ES-I3 (cell line): ENCODE measurements around the gene FRY.

Experiments
- H3K36me3 ChIP-seq: 2 replicates; pipeline ENCODE4 v1.6.1; 2013; ENCODE audit warnings: mild to moderate bottlenecking, low read length, control low read depth, moderate library complexity; ENCODE audit not compliant: insufficient read depth
- H3K4me1 ChIP-seq: 2 replicates; pipeline ENCODE4 v1.6.1; 2013; ENCODE audit warnings: mild to moderate bottlenecking, control low read depth, low read length; ENCODE audit not compliant: insufficient read depth
- H3K9ac ChIP-seq: 2 replicates; pipeline ENCODE4 v1.6.1; 2013; ENCODE audit warnings: low read depth, mild to moderate bottlenecking, low read length, moderate library complexity
- H3K9me3 ChIP-seq: 2 replicates; pipeline ENCODE4 v1.6.1; 2013; ENCODE audit warnings: mild to moderate bottlenecking, low read length, moderate library complexity; ENCODE audit not compliant: control insufficient read depth, insufficient read depth

Gene FRY

GRCh38 chr13:32179708-32180107, 148.1 kb downstream of the FRY start:
- Histone ChIP-seq H3K9me3 (no peaks in the 10 kb centered on the region), H3K4me1 (no peaks in the 10 kb centered on the region), H3K36me3 (no peaks in the 10 kb centered on the region), H3K9ac (no peak overlapping the region)

GRCh38 chr13:32187651-32188050, 156.1 kb downstream of the FRY start:
- Histone ChIP-seq H3K4me1 (peaks cover 5% of the 10 kb centered on the region; the same call in 1 of the 2 replicates), H3K36me3 (no peaks in the 10 kb centered on the region), H3K9me3 (no peaks in the 10 kb centered on the region), H3K9ac (no peak overlapping the region)

- H3K36me3 ChIP-seq = no peaks in the 10 kb centered on the region
- H3K9me3 ChIP-seq = no peaks in the 10 kb centered on the region
- peaks cover 5% of the 10 kb centered on the region; the same call in 1 of the 2 replicates for H3K4me1 ChIP-seq
- no peak overlapping the region for H3K9ac ChIP-seq
These were observed 160.0 kb downstream of the FRY start for GRCh38 chr13:32191452-32191998.

GRCh38 chr13:32195713-32196112, 164.1 kb downstream of the FRY start:
- Histone ChIP-seq H3K4me1 (peaks cover 5% of the 10 kb centered on the region; the same call in 1 of the 2 replicates), H3K36me3 (no peaks in the 10 kb centered on the region), H3K9ac (no peak overlapping the region), H3K9me3 (no peaks in the 10 kb centered on the region)

- Histone ChIP-seq H3K9ac (no peak overlapping the region), H3K4me1 (no peaks in the 10 kb centered on the region), H3K36me3 (no peaks in the 10 kb centered on the region), H3K9me3 (no peaks in the 10 kb centered on the region)
These were observed 167.6 kb downstream of the FRY start for GRCh38 chr13:32199168-32199567.

DNA sequence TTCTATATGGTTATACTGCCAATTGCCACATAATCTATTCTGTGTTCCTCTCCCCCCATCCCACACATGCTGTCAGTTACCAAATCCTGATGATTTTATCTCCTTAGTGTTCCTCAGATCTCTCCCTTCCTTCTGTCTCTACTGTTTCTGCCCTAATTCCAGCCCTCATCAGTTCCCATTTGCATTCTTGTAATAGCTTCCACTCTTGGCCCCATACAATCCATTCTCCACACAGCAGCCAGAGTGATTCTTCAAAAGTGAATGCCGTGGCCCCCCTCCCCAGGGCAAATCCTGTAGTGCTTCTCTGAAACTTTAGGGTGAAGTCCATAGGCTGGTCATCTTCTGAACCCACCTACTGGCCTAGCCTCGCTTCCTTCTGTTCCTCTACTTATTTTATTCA, 169.2 kb downstream of the FRY start:
- Histone ChIP-seq H3K36me3 (no peaks in the 10 kb centered on the region), H3K9ac (no peak overlapping the region), H3K9me3 (no peaks in the 10 kb centered on the region), H3K4me1 (no peaks in the 10 kb centered on the region)

DNA sequence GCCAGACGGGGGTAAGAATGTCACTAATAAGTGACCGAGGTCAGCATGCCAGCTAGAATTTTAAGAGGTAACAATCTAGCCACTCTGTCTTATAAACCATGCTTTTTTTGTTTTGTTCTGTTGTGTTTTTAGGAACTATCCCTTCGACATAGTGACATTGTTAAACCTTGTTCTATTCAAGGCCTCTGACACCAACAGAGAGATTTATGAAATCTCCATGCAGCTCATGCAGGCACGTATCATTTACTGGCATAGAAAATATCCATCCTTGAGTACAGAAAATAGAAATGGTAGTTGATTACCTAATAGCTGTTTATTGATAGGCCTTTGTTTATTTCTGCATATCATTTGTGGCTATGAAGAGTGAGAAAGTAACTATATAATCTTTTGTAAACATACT, 170.2 kb downstream of the FRY start:
- Histone ChIP-seq H3K9ac (no peak overlapping the region), H3K9me3 (no peaks in the 10 kb centered on the region), H3K36me3 (no peaks in the 10 kb centered on the region), H3K4me1 (no peaks in the 10 kb centered on the region)

- H3K9me3 ChIP-seq = no peaks in the 10 kb centered on the region
- H3K36me3 ChIP-seq = no peaks in the 10 kb centered on the region
- H3K4me1 ChIP-seq = no peaks in the 10 kb centered on the region
- H3K9ac ChIP-seq = no peak overlapping the region
These were observed 170.7 kb downstream of the FRY start for GRCh38 chr13:32202268-32202667.

- Histone ChIP-seq H3K9me3 (no peaks in the 10 kb centered on the region), H3K36me3 (no peaks in the 10 kb centered on the region), H3K4me1 (no peaks in the 10 kb centered on the region), H3K9ac (no peak overlapping the region)
These were observed 171.6 kb downstream of the FRY start for GRCh38 chr13:32203221-32203620.

DNA sequence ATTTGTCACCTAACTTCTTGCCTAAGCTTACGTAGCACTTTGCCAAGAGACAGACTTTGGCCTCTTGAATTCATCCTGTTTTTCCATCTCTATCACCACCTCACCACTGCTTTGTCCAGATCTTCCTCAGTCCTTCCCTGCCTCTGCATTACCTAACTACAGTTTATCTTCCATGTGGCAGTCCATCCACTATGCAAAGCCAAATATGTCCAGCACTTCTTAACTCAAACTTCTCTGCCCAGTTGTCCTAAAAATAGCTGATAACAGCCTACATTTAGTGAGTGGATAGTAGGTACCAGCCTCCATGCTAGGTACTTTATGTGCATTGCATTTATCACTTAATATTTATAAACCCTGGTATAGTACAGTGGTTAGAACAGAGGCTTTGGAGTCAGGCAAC, 172.2 kb downstream of the FRY start:
- no peak overlapping the region for H3K9ac ChIP-seq
- no peaks in the 10 kb centered on the region for H3K9me3 ChIP-seq
- H3K4me1 ChIP-seq = no peaks in the 10 kb centered on the region
- no peaks in the 10 kb centered on the region for H3K36me3 ChIP-seq

GRCh38 chr13:32205431-32206096, 174.0 kb downstream of the FRY start:
- H3K4me1 ChIP-seq = no peaks in the 10 kb centered on the region

GRCh38 chr13:32206097-32206740, 174.6 kb downstream of the FRY start:
- Histone ChIP-seq H3K9ac (no peak overlapping the region), H3K9me3 (no peaks in the 10 kb centered on the region), H3K36me3 (no peaks in the 10 kb centered on the region), H3K4me1 (no peaks in the 10 kb centered on the region)

More at GRCh38 chr13:32205431-32206096, 174.0 kb downstream of the FRY start:
- Histone ChIP-seq H3K9me3 (no peaks in the 10 kb centered on the region), H3K36me3 (no peaks in the 10 kb centered on the region), H3K9ac (no peak overlapping the region)

DNA sequence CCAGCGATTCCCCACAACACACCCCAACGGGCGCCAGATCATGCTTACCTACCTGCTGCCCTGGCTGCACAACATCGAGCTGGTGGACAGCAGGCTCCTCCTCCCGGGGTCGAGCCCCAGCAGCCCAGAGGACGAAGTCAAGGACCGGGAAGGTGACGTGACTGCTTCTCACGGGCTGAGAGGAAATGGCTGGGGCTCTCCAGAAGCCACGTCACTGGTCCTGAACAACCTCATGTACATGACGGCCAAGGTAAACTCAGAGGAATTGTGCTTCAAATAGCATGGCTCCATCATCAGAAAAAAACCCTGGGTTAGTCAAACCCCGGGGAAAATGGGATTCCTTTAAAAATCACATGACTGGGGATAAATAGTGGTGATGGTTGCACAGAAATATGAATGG, 177.3 kb downstream of the FRY start:
- H3K36me3 ChIP-seq = no peaks in the 10 kb centered on the region
- no peaks in the 10 kb centered on the region for H3K4me1 ChIP-seq
- H3K9ac ChIP-seq = no peak overlapping the region
- no peaks in the 10 kb centered on the region for H3K9me3 ChIP-seq

DNA sequence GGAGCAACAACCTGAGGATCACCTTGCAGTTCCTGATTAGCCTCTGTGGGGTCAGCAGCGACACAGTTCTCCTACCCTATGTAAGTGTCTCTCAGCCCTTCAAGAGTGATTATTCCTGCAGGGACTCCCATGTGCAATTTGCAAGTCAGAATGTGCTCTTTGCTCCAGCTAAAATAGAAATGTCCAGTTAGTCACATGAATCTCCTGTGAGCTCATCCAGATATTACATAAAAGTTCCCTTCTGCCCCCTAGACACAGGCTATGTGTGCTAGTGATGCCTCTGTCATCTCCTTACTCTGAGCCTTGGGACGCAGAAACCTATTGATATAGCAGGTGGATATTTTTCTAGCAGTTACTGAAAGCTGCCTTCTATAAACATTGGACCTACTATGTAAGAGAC, 178.1 kb downstream of the FRY start:
- Histone ChIP-seq H3K9me3 (no peaks in the 10 kb centered on the region), H3K9ac (no peak overlapping the region), H3K4me1 (no peaks in the 10 kb centered on the region), H3K36me3 (no peaks in the 10 kb centered on the region)

- Histone ChIP-seq H3K36me3 (no peaks in the 10 kb centered on the region), H3K4me1 (no peaks in the 10 kb centered on the region), H3K9ac (no peak overlapping the region), H3K9me3 (no peaks in the 10 kb centered on the region)
These were observed 178.5 kb downstream of the FRY start for GRCh38 chr13:32210101-32210500.
